ENCODE data around the gene THOC7. TPM values are rescaled to one million over a fixed set of nuclear protein-coding genes. Genes with fewer than 3 reads are reported as not detected.
A peak's percentile ranks its signal among the peaks of the same experiment; 100 is the strongest.

The THOC7 gene
- total RNA-seq, 1 donor from 2014 or later, result 61.6 TPM

DNA sequence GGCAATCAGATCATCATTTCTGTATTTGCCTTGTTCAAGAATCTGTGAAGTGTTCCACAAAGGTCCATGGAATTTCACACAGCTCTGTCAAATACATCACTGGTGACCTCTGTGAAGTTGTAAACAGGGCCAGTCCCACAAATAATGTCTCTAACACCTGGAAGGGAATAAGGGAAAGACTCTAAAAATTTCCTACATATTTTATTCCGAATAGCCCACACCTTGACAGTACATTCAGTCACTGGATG is 44.5 kb downstream of the THOC7 start, which contains the start of gene C3orf49:
Gene C3orf49, plus strand, starts transcription at position 149 of the 248 bp plus-strand sequence. CDS start 173 bp downstream, outside the sequence.
- peak within 1 kb of the TSS; percentile 71 for H3K4me2 ChIP-seq (ENCODE audit: low read length)
- no peak for FAIRE-seq
- TF ChIP-seq, protein P1, sequence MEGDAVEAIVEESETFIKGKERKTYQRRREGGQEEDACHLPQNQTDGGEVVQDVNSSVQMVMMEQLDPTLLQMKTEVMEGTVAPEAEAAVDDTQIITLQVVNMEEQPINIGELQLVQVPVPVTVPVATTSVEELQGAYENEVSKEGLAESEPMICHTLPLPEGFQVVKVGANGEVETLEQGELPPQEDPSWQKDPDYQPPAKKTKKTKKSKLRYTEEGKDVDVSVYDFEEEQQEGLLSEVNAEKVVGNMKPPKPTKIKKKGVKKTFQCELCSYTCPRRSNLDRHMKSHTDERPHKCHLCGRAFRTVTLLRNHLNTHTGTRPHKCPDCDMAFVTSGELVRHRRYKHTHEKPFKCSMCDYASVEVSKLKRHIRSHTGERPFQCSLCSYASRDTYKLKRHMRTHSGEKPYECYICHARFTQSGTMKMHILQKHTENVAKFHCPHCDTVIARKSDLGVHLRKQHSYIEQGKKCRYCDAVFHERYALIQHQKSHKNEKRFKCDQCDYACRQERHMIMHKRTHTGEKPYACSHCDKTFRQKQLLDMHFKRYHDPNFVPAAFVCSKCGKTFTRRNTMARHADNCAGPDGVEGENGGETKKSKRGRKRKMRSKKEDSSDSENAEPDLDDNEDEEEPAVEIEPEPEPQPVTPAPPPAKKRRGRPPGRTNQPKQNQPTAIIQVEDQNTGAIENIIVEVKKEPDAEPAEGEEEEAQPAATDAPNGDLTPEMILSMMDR (IDR thresholded peaks at IDR 0.05; ENCODE audit: insufficient read depth, low read depth, low read length), result no peak
- TF ChIP-seq EZH2 (IDR thresholded peaks at IDR 0.05; ENCODE audit: insufficient read depth, low read length), result no peak

DNA sequence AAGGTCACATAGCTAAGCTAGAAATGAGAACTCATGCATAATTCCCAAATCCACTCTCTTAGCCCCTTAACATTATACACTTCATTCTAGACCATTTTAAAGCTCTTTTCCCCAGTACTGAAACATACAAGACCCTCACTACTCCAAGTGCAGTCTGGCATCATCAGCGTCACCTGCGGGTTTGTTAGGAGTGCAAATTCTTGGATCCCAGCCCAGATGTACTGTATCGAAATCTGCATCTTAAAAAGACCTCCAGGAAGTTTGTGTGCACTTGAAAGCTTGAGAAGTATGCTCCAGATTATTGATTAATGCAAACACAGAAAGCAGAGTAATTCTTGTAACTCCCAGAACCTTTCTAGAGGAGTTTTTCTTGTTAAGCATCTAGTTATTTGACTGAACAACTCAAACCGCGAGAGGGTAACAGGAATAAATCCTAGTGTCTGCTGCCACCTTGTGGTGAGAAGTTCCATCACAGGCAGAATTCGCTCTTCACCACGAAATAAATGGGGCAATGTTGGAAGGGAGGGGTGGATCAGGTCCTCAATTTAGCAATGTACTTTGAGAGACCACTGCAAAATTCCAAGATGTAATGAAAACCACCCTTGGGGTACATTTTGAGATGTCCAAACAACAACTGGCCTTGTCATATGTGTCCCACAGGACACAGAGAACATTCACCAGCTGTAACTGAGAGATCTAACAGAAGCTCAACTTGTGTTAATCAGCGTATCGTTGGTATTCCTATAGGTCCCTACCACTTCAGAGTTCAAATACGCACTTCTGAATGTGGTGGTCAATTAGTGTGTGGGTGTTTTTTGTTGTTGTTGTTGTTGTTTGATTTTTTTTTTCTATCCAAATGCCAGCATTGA is 45.1 kb downstream of the THOC7 start:
- Histone ChIP-seq H2AFZ (ENCODE audit: low read depth, low read length) (no peak overlapping the region), H3K27me3 (ENCODE audit: insufficient read depth, low read length) (no peaks in the 10 kb centered on the region), H3K4me2 (ENCODE audit: low read length) (peak overlapping the region; percentile 71), H4K20me1 (ENCODE audit: insufficient read depth, low read length) (no peaks in the 10 kb centered on the region), H3K4me1 (ENCODE audit: insufficient read depth, low read length) (no peaks in the 10 kb centered on the region), H3K79me2 (ENCODE audit: insufficient read depth, low read length) (no peaks in the 10 kb centered on the region), H3K36me3 (ENCODE audit: insufficient read depth, low read length) (no peaks in the 10 kb centered on the region), H3K9ac (ENCODE audit: low read length) (peak overlapping the region; percentile 12), H3K27ac (ENCODE audit: low read depth, low read length) (no peak overlapping the region), H3K4me3 (ENCODE audit: insufficient read depth, low read depth, low read length) (no peak overlapping the region), H3K9me3 (ENCODE audit: insufficient read depth, low read depth, low read length) (no peaks in the 10 kb centered on the region)
- Mint-ChIP-seq H3K36me3 (ENCODE audit: low read depth, unreplicated experiment) (no peaks in the 10 kb centered on the region), H3K4me3 (ENCODE audit: unreplicated experiment) (no peak overlapping the region), H3K27me3 (ENCODE audit: low read depth, unreplicated experiment) (no peaks in the 10 kb centered on the region), H3K27ac (ENCODE audit: unreplicated experiment) (no peak overlapping the region), H3K9me3 (ENCODE audit: unreplicated experiment) (peaks cover 1% of the 10 kb centered on the region), H3K4me1 (ENCODE audit: low read depth, unreplicated experiment) (no peaks in the 10 kb centered on the region)
- FAIRE-seq (peak; percentile 97), DNase-seq (ENCODE audit: low read depth) (peak; percentile 41)
- TF ChIP-seq, protein P1 (IDR thresholded peaks at IDR 0.05; ENCODE audit: insufficient read depth, low read depth, low read length), result peak; percentile 89
- no peak for TF ChIP-seq EZH2 (IDR thresholded peaks at IDR 0.05; ENCODE audit: insufficient read depth, low read length)

More for the DNA sequence above, 44.5 kb downstream of the THOC7 start, which contains the start of gene C3orf49:
- Histone ChIP-seq H3K4me1 (ENCODE audit: insufficient read depth, low read length) (peaks cover under 1% of the 10 kb centered on the region), H3K79me2 (ENCODE audit: insufficient read depth, low read length) (no peaks in the 10 kb centered on the region), H2AFZ (ENCODE audit: low read depth, low read length) (no peak within 1 kb of the TSS), H3K27ac (ENCODE audit: low read depth, low read length) (no peak within 1 kb of the TSS), H4K20me1 (ENCODE audit: insufficient read depth, low read length) (no peaks in the 10 kb centered on the region), H3K9me3 (ENCODE audit: insufficient read depth, low read depth, low read length) (no peaks in the 10 kb centered on the region), H3K27me3 (ENCODE audit: insufficient read depth, low read length) (no peaks in the 10 kb centered on the region), H3K4me3 (ENCODE audit: insufficient read depth, low read depth, low read length) (no peak within 1 kb of the TSS), H3K36me3 (ENCODE audit: insufficient read depth, low read length) (no peaks in the 10 kb centered on the region), H3K9ac (ENCODE audit: low read length) (peak within 1 kb of the TSS; percentile 12)
- DNase-seq (ENCODE audit: low read depth), result no peak
- Mint-ChIP-seq H3K36me3 (ENCODE audit: low read depth, unreplicated experiment) (no peaks in the 10 kb centered on the region), H3K27me3 (ENCODE audit: low read depth, unreplicated experiment) (no peaks in the 10 kb centered on the region), H3K9me3 (ENCODE audit: unreplicated experiment) (peaks cover 1% of the 10 kb centered on the region), H3K27ac (ENCODE audit: unreplicated experiment) (no peak within 1 kb of the TSS), H3K4me1 (ENCODE audit: low read depth, unreplicated experiment) (peaks cover under 1% of the 10 kb centered on the region), H3K4me3 (ENCODE audit: unreplicated experiment) (no peak within 1 kb of the TSS)

DNA sequence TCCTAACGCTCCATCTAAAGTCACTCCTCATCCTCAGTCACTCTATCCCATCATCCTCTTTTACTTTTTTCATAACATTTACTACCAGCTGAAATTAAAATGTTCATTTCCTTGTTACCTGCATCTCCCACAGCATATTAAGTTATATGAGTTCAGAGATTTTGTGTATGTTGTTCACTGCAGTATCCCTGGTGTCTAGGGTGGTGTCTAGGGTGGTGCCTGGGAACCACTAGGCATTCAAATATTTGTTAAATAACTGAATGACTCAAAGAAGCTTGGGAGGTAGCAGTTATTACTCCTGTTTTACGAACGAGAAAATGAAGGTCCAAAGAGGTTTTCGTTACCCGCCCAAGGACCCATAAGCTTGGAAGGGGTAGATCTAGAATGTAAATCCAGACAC is 46.4 kb downstream of the THOC7 start:
- no peak overlapping the region for H3K27ac ChIP-seq (ENCODE audit: low read depth, low read length)
- no peaks in the 10 kb centered on the region for H3K4me1 Mint-ChIP-seq (ENCODE audit: low read depth, unreplicated experiment)
- H3K27me3 Mint-ChIP-seq (ENCODE audit: low read depth, unreplicated experiment), result no peaks in the 10 kb centered on the region
- no peaks in the 10 kb centered on the region for H3K9me3 ChIP-seq (ENCODE audit: insufficient read depth, low read depth, low read length)
- H3K4me3 ChIP-seq (ENCODE audit: insufficient read depth, low read depth, low read length), result no peak overlapping the region
- no peak overlapping the region for H3K4me2 ChIP-seq (ENCODE audit: low read length)
- no peaks in the 10 kb centered on the region for H3K27me3 ChIP-seq (ENCODE audit: insufficient read depth, low read length)
- H3K36me3 ChIP-seq (ENCODE audit: insufficient read depth, low read length), result no peaks in the 10 kb centered on the region
- no peaks in the 10 kb centered on the region for H3K79me2 ChIP-seq (ENCODE audit: insufficient read depth, low read length)
- H3K27ac Mint-ChIP-seq (ENCODE audit: unreplicated experiment), result no peak overlapping the region
- no peaks in the 10 kb centered on the region for H4K20me1 ChIP-seq (ENCODE audit: insufficient read depth, low read length)
- no peak overlapping the region for H3K9ac ChIP-seq (ENCODE audit: low read length)
- H3K4me1 ChIP-seq (ENCODE audit: insufficient read depth, low read length), result no peaks in the 10 kb centered on the region
- TF ChIP-seq, protein P1 (IDR thresholded peaks at IDR 0.05; ENCODE audit: insufficient read depth, low read depth, low read length), result no peak
- TF ChIP-seq EZH2 (IDR thresholded peaks at IDR 0.05; ENCODE audit: insufficient read depth, low read length), result no peak
- no peak overlapping the region for H3K4me3 Mint-ChIP-seq (ENCODE audit: unreplicated experiment)
- peaks cover 1% of the 10 kb centered on the region for H3K9me3 Mint-ChIP-seq (ENCODE audit: unreplicated experiment)
- DNase-seq (ENCODE audit: low read depth), result no peak
- no peak overlapping the region for H2AFZ ChIP-seq (ENCODE audit: low read depth, low read length)
- H3K36me3 Mint-ChIP-seq (ENCODE audit: low read depth, unreplicated experiment), result no peaks in the 10 kb centered on the region
- no peak for FAIRE-seq

Data from astrocyte (in vitro differentiated cells and primary cell).